GM12873 (cell line): ENCODE results near the gene C1orf74.

Experiments used
- CTCF ChIP-seq: IDR thresholded peaks from 2 replicates; pipeline ENCODE4 v1.5.1; 2012; ENCODE audit warnings: low read depth, mild to moderate bottlenecking, moderate library complexity, low read length, control low read depth; ENCODE audit not compliant: insufficient read depth; ENCODE audit errors: missing control alignments

C1orf74 gene

DNA sequence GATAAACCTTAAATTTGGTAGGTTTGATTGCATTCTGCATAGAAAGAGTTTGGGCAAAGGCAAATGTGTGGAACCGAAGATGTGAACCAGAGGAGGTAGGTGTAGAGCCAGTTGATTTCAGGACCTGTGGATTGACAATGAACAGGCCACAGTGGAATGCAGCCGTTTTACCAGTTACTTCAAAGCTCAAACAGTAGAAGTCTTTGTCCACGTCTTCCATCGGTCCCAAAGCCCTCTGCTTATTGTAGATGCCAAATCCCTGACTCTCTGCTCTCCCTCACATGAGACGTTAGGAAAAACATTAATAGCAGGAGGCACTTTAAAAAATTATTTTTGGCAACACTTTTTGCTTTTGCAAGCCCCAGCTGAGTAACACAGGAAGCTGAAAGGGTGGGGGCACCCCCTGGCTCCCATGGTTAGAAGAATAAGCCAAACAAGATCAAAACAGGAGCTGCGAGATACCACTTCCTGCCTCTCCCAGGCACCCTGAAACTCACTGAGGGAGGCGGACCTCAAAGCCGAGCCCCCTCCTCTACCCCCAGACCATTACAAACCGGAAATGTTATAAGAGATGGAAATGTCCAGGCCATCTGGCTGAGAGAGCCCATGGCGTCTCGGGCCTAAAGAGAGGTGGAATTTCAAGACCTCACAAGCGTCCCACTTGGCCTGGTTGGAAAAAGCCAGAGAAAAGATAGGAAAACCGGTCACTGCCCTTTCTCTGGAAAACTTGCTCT lies 15.0 kb downstream of the C1orf74 start:
- no peak for TF ChIP-seq CTCF

DNA sequence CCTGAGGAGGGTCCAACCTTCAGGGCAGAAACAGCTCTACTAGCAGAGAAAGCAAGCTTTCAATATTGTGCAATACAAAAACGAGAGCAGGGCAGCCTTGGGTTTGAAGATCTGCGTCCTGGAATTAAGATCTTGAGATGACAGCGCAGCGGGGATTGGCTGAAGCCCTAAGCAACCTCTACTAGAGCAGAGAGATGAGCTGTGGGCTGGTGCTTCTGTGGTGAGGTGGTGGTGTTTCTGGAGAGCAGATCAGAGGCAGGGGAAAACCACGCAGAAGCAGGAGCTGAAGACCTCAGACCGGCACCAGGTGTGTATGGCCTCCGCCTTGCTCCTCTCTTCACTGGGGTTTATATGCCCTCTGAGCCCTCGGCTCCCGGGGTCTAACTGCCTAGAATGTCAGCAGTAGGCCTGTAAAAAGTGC lies 16.0 kb downstream of the C1orf74 start:
- TF ChIP-seq CTCF, result no peak

GRCh38 chr1:209767706-209768105 lies 16.7 kb downstream of the C1orf74 start:
- no peak for TF ChIP-seq CTCF

GRCh38 chr1:209767096-209767495 lies 17.3 kb downstream of the C1orf74 start:
- no peak for TF ChIP-seq CTCF

- TF ChIP-seq CTCF, result no peak
These were observed 18.3 kb downstream of the C1orf74 start for GRCh38 chr1:209766051-209766450.

DNA sequence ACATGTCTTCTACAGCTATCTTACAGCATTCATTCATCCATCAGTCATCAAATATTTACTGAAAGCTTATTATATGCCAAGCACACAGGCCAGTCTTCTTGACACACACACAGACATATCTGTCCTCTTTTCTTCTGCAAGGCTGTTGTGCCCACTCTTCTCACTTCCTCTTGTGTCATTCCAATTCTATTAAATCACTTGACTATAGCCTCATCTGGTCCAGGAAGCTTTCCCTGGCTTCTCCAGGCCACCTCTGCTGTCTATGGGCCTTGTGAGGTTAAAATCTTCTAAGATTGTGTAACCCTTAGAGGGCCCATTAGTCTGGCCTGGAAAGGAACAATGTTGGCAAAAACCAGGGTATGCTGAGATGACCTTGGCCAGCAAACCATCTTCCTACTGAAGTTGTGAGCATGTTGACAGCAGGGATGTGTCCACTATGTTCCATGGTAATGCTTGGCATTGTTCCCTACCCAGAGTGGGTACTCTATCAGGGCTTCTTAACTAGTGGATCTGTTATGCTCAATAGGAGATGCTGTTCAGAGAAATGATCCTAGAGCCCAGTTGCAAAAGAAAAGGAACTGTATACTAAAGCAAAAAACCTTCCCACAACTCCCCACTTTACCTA lies 23.2 kb downstream of the C1orf74 start:
- TF ChIP-seq CTCF, result no peak

DNA sequence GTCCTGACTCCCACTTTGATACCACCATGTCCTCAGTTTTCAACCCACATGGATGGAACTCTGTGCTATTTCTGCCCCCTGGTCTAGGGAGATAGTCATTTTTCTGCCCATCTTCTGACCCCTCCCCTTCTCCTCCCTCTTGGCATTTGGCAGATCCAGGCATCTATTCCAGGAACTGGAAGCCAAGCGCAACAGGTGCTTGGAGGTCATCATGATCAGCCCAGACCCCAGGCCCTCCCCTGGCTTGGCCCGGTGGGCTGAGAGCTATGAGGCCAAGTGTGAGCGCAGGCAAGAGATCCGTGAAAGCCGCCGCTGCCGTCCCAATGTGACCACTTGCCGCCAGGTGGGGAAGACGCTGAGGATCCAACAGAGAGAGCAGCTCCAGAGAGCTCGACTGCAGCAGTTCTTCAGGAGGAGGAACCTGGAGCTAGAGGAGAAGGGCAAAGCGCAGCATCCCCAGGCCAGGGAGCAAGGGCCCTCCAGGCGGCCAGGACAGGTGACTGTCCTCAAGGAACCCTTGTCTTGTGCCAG lies 24.5 kb downstream of the C1orf74 start:
- TF ChIP-seq CTCF, result no peak
